NCI-H82 (cell line): Measurements from ENCODE around the gene ADAP1.
"Not testable (repeated sequence)": the region's sequence is repeated elsewhere in the genome, so short reads cannot be mapped to it uniquely, and the experiment has no call there.

Experiments
- DNase-seq: peaks from one replicate; lab custom pipeline; 2025; lab: John Stamatoyannopoulos, UW

The ADAP1 gene

GRCh38 chr7:938546-939185, 15.8 kb downstream of the ADAP1 start:
- DNase-seq: no peak

DNA sequence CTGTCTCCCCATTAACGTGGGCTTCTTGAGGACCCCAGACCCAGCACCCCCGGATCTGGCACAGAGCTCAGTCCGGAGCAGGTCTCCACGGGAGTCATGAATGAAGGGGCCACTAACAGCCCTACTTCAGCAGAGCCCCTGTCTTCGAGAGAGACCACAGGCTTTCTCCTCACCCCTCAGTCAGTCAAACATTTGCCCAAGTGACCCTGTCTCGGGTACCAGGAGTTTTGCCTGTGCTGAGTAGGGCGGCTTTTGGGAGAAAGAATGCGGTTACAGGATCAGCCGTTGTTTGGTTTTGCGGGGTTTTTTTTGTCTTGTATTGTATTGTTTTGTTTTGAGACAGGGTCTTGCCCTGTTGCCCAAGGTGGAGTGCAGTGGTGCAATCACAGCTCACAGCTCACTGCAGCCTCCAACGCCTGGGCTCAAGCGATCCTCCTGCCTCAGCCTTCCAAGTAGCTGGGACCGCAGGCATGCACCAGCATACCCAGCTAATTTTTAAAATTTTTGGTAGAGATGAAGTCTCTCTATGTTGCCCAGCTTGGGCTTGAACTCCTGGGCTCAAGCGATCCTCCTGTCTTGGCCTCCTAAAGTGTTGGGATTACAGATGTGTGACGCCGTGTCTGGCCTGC, 16.5 kb downstream of the ADAP1 start:
- DNase-seq: no peak

- DNase-seq: no peak
Observed at GRCh38 chr7:936386-937054, 18.0 kb downstream of the ADAP1 start.

- no peak for DNase-seq
Observed at GRCh38 chr7:935874-936385, 18.6 kb downstream of the ADAP1 start.

GRCh38 chr7:935164-935873, 19.2 kb downstream of the ADAP1 start:
- DNase-seq: no peak

- DNase-seq: no peak
Observed at GRCh38 chr7:934469-935163, 19.9 kb downstream of the ADAP1 start.

DNA sequence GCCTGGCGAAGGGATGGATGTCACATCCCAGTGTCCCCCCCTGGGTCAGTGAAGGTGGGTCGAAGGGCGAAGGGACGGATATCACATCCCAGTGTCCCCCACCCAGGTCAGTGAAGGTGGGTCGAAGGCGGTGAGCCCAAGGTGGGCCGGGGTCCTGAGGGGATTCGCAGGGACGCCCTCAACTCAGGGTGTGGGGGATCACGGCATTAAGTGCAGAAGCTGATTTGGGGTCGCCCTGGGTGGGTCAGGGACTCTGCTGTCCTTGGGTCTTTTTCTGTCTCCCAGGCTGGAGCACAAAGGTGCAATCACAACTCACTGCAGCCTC, 21.9 kb downstream of the ADAP1 start:
- DNase-seq: no peak

GRCh38 chr7:931871-932650, 22.4 kb downstream of the ADAP1 start:
- DNase-seq: no peak

DNA sequence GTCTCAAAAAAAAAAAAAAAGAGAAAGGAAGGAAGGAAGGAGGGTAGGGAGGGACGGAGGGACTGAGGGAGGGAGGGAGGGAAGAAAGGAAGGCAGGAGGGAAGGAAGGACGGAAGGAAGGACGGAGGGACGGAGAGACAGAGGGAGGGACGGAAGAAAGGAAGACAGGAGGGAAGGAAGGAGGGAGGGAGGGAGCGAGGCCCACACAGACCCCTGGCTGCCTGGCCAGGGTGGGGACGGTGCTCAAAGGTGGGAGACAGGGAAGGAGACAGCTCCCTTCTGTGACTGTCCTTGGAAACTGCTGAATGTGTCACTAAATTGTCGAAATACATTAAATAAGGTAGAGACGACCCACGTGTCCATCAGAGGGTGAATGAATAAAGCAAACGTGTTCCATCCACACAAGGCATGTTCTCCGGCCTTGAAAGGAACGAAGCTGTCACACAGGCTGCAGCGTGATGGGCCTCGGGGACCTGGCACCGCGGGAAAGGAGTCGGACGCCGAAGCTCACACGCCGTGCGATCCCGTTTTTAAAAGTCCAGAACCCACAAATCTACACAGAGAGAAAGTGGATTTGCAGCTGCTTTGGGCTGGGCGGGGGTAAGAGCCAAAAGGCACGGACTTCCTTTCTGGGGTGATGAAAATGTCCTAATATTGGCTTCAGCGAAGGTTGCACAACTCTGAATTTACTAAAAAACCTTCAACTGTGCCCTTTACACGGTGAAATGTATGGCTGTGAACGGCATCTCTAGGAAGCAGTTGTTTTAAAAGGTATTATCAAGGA, 23.3 kb downstream of the ADAP1 start:
- DNase-seq: no peak

DNA sequence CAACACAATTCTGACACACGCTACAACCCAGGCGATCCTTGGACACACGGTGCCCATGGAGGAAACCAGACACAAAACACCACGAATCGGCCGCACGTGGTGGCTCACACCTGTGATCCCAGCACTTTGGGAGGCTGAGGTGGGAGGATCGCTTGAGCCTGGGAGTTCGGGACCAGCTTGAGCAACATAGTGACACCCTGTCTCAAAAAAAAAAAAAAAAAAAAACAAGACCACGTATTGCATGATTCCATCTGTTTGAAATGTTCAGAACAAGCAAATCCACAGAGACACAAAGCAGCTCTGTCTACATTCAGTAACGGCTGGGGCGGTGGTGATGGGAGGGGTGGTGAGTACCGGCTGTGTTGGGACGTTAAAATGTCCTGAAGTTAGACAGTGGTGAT, 25.2 kb downstream of the ADAP1 start:
- DNase-seq: no peak

GRCh38 chr7:927031-927671, 27.3 kb downstream of the ADAP1 start:
- no peak for DNase-seq

- no peak for DNase-seq
Observed at GRCh38 chr7:926061-927030, 28.1 kb downstream of the ADAP1 start.

GRCh38 chr7:925601-926000, 28.9 kb downstream of the ADAP1 start:
- DNase-seq: no peak

GRCh38 chr7:924541-925231, 29.8 kb downstream of the ADAP1 start:
- no peak for DNase-seq

GRCh38 chr7:924042-924441, 30.4 kb downstream of the ADAP1 start:
- DNase-seq: not testable (repeated sequence)

DNA sequence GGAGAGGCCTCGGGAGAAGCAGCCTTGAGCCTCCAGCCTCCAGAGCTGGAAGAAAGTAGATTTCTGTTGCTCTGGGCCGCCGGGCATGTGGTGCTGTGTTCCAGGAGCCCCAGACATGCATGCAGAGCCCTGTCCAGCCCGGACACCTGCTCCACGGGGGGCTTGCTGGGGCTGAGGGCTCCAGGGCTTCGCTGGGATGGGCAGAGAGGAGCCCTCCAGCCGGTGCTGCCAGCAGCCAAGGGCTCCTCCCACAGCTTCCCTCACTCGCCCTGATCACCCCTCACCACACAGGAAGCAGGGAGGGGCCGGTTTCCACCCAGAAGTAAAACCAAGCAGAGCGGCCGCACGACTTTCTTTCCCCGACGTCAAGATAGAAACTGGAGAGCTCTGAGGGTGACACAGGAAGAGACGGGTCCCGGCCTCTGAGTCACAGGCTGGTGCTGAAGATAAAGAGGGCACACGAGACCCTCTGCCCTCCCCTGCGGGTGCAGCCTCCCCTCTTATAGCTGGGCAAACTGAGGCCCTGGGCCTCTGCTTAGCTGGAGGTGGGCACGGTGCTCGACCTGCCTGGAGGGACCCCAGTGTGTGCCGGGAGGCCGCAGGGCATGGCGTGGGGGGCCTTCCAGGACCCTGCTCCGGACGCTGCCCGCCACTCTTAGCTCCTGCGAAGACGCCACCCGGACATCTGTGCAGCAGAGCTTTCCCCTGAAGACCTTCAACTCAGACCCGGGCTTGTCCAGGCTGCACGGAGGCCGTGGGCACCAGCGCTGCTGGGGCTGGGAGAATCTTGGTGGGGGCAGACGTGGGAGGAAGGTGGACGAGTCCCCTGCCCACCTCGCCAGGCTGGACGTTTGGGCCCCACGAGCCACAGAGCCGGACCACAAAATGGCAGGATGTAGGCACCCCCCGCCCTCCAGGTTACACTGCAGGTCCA, 31.1 kb downstream of the ADAP1 start:
- peak; percentile 48 for DNase-seq
